ENCODE measurements around the gene BCL2L11.

GRCh38 chr2:111210036-111210435, 89.3 kb downstream of the BCL2L11 start:
- TF ChIP-seq CTCF (IDR thresholded peaks at IDR 0.05; ENCODE audit: low read depth, low read length) (no peak), EZH2phosphoT487 (IDR thresholded peaks at IDR 0.05; ENCODE audit: low read depth) (no peak)
